Measurements from ENCODE around the gene AIF1L.
"Not testable (repeated sequence)": the region's sequence is repeated elsewhere in the genome, so short reads cannot be mapped to it uniquely, and the experiment has no call there.

AIF1L gene

DNA sequence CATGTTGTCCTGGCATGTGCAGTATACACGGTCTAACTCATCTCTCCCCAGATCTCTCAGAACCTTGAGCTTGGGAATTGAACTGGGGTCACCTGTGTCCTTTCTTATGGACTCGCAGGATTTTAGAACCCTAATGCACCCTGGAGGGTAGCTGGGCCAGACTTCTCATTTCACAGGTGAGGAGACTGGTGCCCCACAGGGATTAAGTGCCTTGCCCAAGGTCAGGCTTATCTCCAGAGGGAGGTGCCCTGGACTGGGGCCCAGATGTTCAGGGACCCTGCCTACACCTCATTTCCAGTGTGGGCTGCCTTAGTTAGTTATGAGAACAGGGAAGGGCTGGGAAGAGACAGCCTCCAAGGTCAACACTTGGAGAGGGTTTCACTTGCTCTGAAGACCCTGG is 25.0 kb downstream of the AIF1L start:
- DNase-seq (ENCODE audit: low spot score) = no peak

DNA sequence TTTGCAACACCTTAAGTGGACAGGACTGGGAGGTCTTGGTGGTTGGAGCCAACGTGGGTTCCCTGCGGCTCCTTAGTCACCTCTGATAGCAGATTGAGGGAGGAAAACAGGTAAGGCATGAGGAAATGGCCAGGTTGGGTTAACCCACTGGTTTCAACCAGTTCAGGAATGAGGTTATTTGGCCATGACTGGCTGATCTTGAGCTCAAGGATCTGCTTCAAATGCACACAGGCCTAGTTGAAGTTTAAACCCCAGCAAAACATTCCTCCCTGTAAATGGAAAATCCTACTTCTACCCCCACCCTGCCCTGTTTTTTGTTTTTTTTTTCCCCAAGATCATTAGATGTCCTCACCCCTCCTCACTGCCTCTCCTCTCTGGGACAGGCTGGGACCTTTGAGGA is 25.8 kb downstream of the AIF1L start:
- DNase-seq (ENCODE audit: low spot score) = no peak

DNA sequence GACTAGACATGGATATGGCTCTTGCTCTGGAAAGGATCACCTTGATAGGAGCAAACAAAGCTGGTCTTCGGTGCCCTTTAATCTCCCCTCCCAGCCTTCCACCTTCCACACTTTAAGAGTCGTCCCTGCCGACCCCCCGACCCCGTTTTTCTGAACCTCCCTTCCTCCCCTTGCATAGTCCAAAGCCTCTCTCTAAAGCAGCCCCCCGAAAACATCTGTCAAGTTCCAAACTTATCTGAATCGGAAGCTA is 28.6 kb downstream of the AIF1L start:
- no peak for DNase-seq (ENCODE audit: low spot score)

DNA sequence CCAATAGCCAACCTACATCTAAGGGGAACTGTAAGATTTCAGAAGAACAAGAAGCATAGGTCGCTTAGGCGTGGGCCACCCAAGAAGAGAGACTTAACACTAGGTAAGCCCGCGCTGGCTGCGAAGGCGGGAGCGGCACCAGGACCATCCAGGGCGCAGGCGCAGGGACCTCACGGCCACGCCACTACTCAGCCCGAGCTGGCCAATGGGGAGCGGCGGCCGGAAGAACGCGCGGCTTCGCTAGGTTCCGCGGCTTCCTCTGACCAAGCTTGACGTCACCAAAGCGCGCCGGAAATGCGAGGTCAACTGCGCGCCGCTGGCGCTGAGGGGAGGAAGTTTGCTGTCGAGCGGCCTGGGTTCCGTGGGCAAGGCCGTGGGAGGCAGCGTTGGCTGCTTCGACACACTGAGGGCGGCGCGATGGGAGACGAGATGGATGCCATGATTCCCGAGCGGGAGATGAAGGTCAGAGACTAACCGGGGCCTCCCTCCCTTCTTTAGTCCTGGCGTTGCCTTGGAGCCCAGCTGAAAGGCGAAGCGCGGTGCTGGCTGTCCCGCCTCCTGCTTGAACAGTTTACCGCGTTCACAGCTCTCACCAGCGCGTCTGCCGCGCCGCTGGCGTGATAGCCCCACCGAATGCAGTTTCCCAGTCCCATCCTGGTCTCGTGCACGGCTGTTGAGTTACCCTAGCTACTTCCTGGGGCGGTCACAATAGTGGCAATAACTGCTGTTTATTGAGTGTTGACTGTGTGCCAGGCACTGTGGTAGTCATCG is 29.1 kb downstream of the AIF1L start, which contains the start of gene NUP214:
Gene NUP214, plus strand, starts transcription at position 299 of the 771 bp plus-strand sequence. Its CDS starts 119 bp downstream, at position 418.
- peak; percentile 100 for DNase-seq (ENCODE audit: low spot score)

DNA sequence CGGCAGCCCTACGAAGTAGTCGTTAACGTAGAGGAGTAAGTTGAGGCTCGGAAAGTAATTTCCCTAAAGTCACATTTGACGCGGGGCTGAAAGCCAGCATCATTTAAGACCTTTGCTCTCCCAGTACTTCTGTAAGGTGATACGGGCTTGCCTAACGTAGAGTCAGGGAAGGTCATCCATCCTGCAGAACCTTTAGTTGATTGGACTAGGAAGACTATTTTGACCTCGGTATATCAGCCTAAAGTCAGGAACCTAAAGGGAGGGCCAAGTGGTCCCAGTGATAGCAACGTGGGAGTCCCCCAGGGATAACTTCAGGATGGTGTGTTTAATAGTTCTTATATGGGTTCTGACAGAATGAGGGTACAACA is 29.7 kb downstream of the AIF1L start:
- no peak for DNase-seq (ENCODE audit: low spot score)

DNA sequence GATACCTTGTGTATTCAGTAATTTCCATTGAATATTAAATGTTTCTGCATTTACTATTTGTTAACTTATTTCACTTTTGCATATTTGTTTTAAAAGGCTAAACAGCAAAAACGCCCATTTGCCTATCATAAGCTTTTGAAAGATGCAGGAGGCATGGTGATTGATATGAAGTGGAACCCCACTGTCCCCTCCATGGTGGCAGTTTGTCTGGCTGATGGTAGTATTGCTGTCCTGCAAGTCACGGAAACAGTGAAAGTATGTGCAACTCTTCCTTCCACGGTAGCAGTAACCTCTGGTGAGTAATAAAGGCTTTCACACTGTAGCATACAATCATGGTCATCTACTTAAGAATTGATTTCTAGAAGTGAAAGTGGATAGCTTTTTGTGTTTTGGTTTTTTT is 32.9 kb downstream of the AIF1L start:
- no peak for DNase-seq (ENCODE audit: low spot score)

DNA sequence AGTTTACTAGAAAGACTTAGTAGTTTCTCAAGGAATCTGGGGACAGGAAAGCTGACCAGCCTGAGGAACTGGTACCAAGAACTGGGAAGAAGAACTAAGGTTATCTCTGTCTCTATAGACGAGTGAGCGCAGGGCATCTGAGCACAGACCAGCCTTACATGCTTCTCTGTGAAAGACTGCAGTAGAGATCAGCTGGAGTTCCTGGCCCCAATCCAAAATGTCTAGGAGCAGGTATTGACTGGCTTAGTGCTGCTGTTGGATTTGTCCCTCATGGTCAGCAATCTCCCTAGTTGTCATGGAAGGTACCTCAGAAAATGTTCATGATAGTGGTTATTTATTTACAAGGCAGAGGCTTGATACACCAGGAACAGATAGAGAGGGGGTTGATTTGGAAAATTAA is 42.3 kb downstream of the AIF1L start:
- no peak for DNase-seq (ENCODE audit: low spot score)

DNA sequence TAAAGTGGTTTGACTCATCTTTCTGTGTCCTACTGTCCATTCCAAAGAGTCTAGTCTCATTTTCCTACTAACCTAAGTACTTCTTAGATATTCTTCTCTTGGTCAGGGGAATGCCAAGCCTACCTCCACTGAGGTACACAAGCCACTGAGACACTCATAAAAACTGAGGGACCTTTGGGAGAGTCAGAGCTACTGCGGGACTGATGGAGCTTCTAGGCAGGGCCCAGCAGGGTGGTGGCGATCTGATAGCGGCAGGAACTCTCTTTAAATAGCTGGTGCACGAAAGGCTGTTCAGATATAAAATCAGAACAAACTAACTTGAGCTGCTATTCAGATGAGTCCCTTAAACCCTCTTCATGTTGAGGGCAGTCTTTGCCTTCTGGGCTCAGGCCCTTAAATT is 43.8 kb downstream of the AIF1L start:
- no peak for DNase-seq (ENCODE audit: low spot score)

DNA sequence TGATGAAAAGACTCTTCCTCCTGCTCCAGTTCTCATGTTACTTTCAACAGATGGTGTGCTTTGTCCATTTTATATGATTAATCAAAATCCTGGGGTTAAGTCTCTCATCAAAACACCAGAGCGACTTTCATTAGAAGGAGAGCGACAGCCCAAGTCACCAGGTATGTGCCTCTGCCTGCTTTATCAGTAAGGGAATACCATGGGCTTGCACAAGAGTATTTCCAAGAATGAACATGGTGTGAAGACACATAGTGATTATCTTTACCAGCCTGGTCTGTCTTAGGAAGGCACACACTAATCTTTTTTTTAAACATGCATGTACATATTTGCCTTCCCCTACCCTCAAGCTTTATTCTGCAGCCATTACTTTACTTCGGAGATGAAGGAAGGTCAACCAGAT is 44.2 kb downstream of the AIF1L start:
- no peak for DNase-seq (ENCODE audit: low spot score)

DNA sequence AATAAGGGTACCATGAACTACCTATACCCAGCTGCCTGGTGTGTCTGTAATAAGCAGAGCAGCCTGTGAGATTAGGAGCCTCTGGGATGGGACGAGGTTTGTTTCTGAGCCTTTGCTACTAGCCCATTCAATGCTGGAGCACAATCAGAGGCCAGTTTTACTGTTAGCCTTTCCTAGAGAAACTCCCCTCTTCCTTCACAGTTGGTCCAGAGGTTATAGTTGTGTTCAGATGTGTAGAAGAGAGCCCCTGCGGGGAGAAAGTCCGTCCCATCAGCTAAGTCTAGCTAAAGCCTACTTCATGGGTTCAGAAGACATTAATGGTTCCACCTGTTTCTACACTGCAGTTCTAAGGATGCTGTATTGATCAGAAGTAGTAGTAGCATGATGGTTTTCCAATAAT is 45.8 kb downstream of the AIF1L start:
- no peak for DNase-seq (ENCODE audit: low spot score)

DNA sequence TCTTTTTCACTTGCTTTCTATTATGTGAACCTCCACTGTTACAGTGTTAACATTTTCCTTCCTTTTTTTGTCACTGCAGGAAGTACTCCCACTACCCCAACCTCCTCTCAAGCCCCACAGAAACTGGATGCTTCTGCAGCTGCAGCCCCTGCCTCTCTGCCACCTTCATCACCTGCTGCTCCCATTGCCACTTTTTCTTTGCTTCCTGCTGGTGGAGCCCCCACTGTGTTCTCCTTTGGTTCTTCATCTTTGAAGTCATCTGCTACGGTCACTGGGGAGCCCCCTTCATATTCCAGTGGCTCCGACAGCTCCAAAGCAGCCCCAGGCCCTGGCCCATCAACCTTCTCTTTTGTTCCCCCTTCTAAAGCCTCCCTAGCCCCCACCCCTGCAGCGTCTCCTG is 47.9 kb downstream of the AIF1L start:
- no peak for DNase-seq (ENCODE audit: low spot score)

DNA sequence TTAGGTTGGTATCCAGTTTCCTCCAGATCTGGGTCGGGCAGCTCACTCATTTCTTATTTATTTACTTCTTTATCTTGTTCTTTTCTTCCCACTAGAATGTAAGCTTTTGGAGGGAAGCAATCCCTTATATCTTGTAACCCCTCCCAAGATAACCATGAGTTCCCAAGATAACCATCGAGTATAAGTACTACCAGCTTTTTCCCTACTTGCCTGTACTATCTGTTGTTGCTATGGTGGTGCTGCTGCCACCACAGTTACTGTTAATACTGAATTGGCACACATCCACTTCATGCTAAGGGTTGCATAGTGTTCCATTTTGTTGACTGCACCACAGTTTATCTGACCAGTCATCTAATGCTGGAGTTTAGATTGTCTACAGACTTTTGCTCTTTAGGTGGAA is 48.9 kb downstream of the AIF1L start:
- DNase-seq (ENCODE audit: low spot score) = no peak

DNA sequence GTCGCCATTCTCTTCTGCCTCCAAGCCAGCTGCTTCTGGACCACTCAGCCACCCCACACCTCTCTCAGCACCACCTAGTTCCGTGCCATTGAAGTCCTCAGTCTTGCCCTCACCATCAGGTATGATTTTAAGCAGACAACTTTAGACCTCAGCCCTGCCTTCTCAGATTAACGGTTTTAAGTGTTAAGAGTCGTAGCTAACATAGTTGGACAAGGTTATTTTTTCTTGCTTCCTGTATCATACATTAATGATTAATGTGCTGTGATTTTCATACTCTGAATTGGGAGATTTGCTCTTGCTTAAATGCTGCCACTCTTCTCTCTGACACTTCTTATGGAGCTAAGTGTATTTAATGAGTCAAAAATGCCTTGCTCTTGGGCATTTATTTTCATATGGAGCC is 49.9 kb downstream of the AIF1L start:
- no peak for DNase-seq (ENCODE audit: low spot score)

DNA sequence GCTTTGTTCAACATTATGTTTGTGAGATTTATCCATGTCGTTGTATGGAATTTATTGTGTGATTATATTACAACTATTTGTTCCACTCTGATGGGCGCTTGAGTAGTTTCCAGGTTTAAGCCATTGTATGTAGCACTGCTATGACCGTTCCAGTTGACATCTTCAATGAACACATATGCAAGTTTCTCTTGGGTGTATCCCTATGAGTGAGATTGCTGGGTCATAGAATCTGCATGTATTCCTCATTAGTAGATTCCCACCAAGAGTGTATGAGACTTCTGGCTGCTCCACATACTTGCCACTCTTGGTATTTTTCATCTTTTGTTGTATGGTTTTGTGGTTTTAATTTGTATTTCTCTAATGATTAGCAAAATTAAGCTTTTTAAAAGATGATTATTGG is 51.9 kb downstream of the AIF1L start:
- no peak for DNase-seq (ENCODE audit: low spot score)

DNA sequence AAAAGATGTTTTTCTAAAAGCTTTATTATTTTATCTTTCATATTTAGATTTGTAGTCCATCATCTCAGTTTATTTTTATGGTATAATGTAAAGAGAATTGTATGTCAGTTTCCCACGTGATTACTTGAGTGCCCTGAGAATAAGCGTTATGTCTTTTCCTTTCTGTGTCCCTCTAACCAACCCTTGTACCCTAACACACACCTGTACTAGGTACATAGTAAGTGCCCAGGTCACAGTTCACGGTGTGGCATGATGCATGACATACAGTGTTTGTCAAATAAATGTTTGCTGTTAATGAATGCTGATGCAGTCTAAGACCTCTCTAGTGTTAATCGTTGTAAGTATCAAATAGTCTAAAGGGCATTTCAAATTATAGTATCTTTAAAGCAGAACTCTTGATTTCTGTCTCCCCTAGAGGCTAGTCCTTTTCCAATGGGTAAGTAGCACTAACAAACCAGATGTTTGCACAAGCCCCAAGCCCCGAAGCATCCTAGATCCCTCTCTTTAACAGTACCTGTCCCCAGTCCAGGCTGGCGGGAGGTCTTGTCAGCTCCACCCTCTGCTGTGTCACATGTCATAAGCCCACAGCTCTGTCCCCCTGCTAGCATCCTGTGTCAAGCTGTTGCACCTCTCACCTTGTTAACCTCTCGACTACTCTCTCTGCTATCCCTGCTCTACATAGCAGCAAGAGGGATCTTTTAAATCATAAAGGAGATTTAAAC is 52.8 kb downstream of the AIF1L start:
- DNase-seq (ENCODE audit: low spot score) = no peak

DNA sequence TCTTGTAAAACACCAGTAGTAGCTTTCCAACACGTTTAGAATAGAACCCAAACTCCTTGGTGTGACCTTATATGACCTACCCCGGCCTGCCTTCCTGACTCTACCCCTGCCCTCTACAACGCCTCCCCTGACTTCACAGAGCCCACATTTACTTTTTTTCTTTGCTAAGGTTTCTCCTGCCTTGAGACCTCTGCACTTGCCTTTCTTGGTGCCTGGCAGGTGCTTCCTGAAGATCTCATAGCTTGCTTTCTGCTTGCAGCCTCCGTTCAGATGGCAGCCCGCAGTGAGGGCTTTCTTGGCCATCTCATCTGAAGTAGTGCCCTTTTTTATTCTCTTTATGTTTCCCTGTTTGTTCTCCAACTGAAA is 53.3 kb downstream of the AIF1L start:
- no peak for DNase-seq (ENCODE audit: low spot score)

DNA sequence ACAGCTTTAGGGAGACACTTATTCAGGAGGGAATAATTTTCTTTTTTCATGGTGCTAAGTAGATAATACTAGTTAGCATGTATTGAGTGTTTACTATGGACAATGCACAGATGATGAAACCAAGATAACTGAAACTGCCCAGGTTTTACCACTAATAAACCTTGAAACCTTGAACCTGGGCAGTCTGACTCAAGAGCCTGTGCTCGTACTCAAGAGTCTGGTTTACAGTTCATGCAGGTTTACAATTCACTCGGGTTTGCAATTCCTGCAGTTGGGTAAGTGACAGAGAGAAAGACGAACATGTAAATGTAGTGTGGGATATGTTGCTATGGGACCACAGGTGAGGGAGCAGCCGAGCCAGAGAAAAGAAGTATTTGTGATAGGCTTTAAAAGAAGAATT is 57.3 kb downstream of the AIF1L start:
- no peak for DNase-seq (ENCODE audit: low spot score)

DNA sequence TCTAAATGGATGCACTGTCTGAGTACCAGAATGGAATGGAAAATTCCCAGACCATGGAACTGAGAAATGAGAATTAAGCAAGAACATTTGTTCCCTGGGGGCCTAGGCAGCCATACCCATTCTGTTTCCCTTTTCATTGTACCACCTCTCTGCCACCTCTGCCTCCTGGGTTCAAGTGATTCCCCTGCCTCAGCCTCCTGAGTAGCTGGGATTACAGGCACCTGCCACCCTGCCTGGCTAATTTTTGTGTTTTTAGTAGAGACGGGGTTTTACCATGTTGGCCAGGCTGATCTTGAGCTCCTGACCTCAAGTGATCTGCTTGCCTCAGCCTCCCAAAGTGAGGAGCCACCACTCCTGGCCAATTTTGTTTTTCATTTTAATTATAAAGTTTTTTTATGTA is 62.3 kb downstream of the AIF1L start:
- not testable (repeated sequence) for DNase-seq (ENCODE audit: low spot score)

DNA sequence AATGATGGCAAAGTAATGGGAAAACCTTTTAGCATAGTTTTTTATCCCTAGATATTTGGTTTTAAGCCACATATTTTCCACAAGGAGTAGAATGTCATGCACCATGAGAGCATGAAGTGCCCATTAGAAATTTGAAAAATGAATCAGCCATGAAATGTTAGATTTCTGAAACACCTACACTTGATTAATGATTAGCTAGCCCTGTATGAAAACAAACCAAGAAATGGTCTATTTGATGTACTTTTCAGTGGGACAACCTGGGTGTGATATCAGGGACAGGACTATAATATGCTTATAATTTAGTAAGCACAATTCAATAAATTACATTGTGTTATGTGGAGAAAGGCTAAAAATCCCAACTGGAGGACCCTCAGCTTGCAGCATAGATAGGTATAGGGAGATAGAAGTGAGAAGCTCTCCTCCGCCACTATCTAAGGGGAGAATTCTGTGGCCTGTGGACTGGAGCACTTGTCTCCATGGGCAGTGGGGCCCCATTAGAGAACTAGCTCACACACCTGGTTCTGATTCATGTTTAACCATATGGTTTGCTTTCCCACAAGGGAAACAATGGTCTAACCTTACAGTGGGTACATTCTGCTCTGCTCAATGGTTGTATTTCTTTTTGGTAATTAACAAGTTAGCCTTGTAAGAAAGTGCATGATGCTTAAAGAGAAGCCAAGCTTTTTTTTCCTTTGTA is 64.2 kb downstream of the AIF1L start:
- no peak for DNase-seq (ENCODE audit: low spot score)

DNA sequence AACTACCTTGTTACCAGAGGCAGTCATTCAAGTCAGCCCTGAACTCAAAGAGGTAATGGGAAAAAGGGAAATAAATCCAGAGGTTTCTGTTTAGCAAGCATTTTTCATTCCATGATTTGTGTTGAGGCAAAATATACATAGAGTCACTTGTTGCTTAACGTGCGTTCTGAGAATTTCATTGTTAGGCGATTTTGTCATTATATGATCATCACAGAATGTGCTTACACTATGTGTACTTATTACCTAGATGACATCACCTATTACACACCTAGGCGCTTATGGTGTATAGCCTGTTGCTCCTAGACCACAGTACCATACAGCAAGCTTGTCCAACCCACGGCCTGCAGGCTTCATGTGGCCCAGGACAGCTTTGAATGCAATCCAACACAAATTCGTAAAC is 65.3 kb downstream of the AIF1L start:
- no peak for DNase-seq (ENCODE audit: low spot score)

DNA sequence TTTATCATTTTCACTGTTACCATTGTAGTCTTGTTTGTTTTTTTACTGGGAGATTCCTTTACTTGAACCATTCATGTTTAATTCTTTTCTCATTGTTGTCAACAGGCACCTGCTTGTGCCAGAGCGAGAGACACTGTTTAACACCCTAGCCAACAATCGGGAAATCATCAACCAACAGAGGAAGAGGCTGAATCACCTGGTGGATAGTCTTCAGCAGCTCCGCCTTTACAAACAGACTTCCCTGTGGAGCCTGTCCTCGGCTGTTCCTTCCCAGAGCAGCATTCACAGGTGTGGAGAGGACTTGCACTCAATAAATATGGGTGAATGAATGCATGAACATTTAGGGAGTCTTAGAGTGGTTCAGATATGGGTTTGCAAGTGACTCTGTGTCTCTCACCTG is 66.6 kb downstream of the AIF1L start:
- DNase-seq (ENCODE audit: low spot score) = no peak

DNA sequence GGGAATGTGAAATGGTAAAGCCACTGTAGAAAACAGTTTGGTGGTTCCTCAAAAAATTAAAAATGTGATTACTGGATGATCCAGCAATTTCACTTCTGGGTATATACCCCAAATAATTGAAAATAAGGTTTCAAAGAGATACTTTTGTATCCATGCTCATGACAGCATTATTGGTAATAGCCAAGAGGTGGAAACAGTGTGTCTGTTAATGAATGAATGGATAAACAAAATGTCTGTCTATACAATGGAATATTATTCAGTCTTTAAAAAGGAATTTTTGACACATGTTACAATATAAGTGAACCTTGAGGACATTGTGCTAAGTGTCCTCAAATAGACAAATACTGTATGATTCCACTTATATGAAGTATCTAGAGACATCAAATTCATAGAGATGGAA is 69.2 kb downstream of the AIF1L start:
- DNase-seq (ENCODE audit: low spot score) = no peak

DNA sequence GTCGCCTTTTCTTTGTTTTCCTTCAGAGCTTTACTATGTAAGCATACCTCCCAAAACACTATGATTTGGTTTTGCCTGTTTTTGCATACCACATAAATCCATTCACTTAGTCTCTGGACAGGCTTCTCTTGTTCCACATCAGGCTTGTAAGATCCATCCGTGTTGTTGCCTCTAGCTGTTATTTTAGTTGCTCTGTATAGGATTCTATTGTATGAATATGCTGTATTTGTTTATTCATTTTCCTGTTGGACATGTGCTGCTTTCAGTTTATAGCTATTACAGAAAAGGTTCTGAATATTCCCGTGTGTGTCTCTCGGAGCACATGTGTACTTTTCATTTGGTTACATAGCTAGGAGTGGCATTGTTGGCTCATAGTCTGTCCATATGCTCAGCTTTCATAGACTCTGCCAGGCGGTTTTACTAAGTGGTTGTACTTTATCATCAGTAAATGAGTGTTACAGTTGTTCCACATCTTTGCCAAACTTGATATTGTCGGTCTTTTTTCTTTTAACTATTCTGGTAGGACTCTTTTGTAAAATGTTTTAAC is 70.9 kb downstream of the AIF1L start:
- DNase-seq (ENCODE audit: low spot score) = no peak

Data from GM03348 (cell line).